Measurements from ENCODE around the gene ATP5F1D. TPM values are rescaled to one million over a fixed set of nuclear protein-coding genes. Genes with fewer than 3 reads are reported as not detected.
A peak's percentile ranks its signal among the peaks of the same experiment; 100 is the strongest.
"Not testable (repeated sequence)": the region's sequence is repeated elsewhere in the genome, so short reads cannot be mapped to it uniquely, and the experiment has no call there.

Gene ATP5F1D
- total and polyA plus RNA-seq, 2 of the 13 experiments (the other 11 are each of a cell fraction or from before 2014, with no cell fraction given): 39.4 to 78.7 TPM

GRCh38 chr19:1246265-1247087, 4.9 kb downstream of the ATP5F1D start (continued):
- peak; percentile 59; the same call in 1 of the 2 replicates for TF ChIP-seq HNF1B (CRISPR knock-in tag; IDR thresholded peaks at IDR 0.05)
- TF ChIP-seq SOX13 (IDR thresholded peaks at IDR 0.05): not testable (repeated sequence)
- peak in 1 of 2 experiments; percentile 67; a peak in 1 of 4 replicates for TF ChIP-seq SOX13 (CRISPR knock-in tag; conservative IDR thresholded peaks at IDR 0.05 in 1 of 2, IDR thresholded peaks at IDR 0.05 in 1 of 2)
- TF ChIP-seq THAP11 (CRISPR knock-in tag; IDR thresholded peaks at IDR 0.05): peak; percentile 23; the same call in 1 of the 2 replicates
- peak; percentile 26; the same call in 1 of the 2 replicates for TF ChIP-seq ZSCAN25 (CRISPR knock-in tag; IDR thresholded peaks at IDR 0.05)

DNA sequence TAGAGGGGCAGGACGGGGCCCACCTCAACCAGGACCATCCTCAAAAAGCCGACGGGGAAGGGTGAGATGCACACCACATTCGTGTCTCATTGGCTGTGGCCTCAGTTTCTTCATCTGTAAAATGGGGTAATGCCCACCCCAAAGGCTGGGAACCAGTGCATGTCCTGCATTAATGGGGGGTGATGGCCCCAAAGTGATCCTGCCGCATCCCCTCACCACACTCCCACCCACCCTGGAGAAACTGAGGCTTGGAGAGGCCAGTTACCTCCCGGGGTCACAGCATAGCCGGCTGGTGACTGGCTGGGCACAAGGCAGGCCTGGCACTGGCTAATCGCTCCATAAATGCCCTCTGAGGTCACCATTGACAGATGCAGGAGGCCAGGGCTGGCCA, 6.2 kb downstream of the ATP5F1D start:
- intact Hi-C loops (cut with micrococcal nuclease; ENCODE audit: unreplicated experiment): no loop called here
- no peak overlapping the region for H2AFZ ChIP-seq (ENCODE audit: low read length)
- peak overlapping the region; percentile 98 for H3K27ac ChIP-seq (ENCODE audit: extremely low read length, insufficient read depth, low read length)
- peaks cover 54% of the 10 kb centered on the region for H3K4me1 ChIP-seq (ENCODE audit: insufficient read depth, low read length)
- H3K4me3 ChIP-seq (replicated peaks in 1 of 3; ENCODE audit: insufficient read depth in 1 of 3, low read depth in 2 of 3, low read length in 3 of 3): peak overlapping the region; percentile 42 to 82 (median 74); a peak in 5 of 6 replicates
- ATAC-seq (no peak), DNase-seq (ENCODE audit: low spot score) (no peak), FAIRE-seq (no peak)
- peaks cover 30% of the 10 kb centered on the region for H3K79me2 ChIP-seq (ENCODE audit: insufficient read depth, low read length)
- H3K9ac ChIP-seq (ENCODE audit: insufficient read depth, low read depth, low read length): peak overlapping the region; percentile 79
- peaks cover 2 to 9% of the 10 kb centered on the region in 2 experiments; a peak in 2 of 5 replicates for H3K36me3 ChIP-seq (replicated peaks in 1 of 2; ENCODE audit: control insufficient read depth in 1 of 2, insufficient read depth in 2 of 2, low read length in 2 of 2)
- in situ Hi-C loops (cut with HindIII; ENCODE audit: extremely low pct_ligation_motif_present, low pct_unique_long_range_greater_than_20kb): no loop called here
- BruUV-seq (replicated peaks): TSS peak; percentile 29
- no peaks in the 10 kb centered on the region; a peak in 1 of 5 replicates for H3K27me3 ChIP-seq (ENCODE audit: control insufficient read depth in 1 of 2, insufficient read depth in 2 of 2, low read length in 2 of 2)
- 82% methylated on average over 6 of the region's 8 CpGs for WGBS (ENCODE audit: low lambda C conversion rate)
- peak overlapping the region; percentile 72 for H3K4me2 ChIP-seq (ENCODE audit: low read depth, low read length)
- peaks cover 16% of the 10 kb centered on the region; the same call in 1 of the 2 replicates for H4K20me1 ChIP-seq (ENCODE audit: insufficient read depth, low read length)
- ChIA-PET CTCF (ENCODE audit: low intra/inter-chr PET ratio, low total read pairs) (no interaction called here), POLR2A (interaction anchor here (10.1 kb wide), 1 partner anchor 21 kb away, joined by 469 read pairs; the partner anchor contains the start of gene CIRBP)
- no peaks in the 10 kb centered on the region for H3K9me3 ChIP-seq (ENCODE audit: low read length)
- TF ChIP-seq ARNTL (CRISPR knock-in tag; IDR thresholded peaks at IDR 0.05) (no peak), NCOA2 (CRISPR knock-in tag; IDR thresholded peaks at IDR 0.05) (0 out of 2 replicates have a peak, but pooled peaks have one; percentile 3), ZNF33B (CRISPR knock-in tag; IDR thresholded peaks at IDR 0.05) (no peak), ZNF629 (CRISPR knock-in tag; conservative IDR thresholded peaks at IDR 0.05) (peak; percentile 96), HNRNPL (IDR thresholded peaks at IDR 0.05; ENCODE audit: low read depth, low read length) (peak; percentile 57; the same call in 1 of the 2 replicates), TBL1XR1 (IDR thresholded peaks at IDR 0.05; ENCODE audit: borderline replicate concordance, low read length, partially characterized antibody) (no peak), FOXK1 (CRISPR knock-in tag; IDR thresholded peaks at IDR 0.05; ENCODE audit: borderline replicate concordance, low read depth) (no peak), SALL2 (CRISPR knock-in tag; IDR thresholded peaks at IDR 0.05) (no peak)
- TF ChIP-seq, protein P1, sequence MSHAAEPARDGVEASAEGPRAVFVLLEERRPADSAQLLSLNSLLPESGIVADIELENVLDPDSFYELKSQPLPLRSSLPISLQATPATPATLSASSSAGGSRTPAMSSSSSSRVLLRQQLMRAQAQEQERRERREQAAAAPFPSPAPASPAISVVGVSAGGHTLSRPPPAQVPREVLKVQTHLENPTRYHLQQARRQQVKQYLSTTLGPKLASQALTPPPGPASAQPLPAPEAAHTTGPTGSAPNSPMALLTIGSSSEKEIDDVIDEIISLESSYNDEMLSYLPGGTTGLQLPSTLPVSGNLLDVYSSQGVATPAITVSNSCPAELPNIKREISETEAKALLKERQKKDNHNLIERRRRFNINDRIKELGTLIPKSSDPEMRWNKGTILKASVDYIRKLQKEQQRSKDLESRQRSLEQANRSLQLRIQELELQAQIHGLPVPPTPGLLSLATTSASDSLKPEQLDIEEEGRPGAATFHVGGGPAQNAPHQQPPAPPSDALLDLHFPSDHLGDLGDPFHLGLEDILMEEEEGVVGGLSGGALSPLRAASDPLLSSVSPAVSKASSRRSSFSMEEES (CRISPR knock-in tag; IDR thresholded peaks at IDR 0.05): no peak
- TF ChIP-seq, protein P2, sequence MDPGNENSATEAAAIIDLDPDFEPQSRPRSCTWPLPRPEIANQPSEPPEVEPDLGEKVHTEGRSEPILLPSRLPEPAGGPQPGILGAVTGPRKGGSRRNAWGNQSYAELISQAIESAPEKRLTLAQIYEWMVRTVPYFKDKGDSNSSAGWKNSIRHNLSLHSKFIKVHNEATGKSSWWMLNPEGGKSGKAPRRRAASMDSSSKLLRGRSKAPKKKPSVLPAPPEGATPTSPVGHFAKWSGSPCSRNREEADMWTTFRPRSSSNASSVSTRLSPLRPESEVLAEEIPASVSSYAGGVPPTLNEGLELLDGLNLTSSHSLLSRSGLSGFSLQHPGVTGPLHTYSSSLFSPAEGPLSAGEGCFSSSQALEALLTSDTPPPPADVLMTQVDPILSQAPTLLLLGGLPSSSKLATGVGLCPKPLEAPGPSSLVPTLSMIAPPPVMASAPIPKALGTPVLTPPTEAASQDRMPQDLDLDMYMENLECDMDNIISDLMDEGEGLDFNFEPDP (CRISPR knock-in tag; conservative IDR thresholded peaks at IDR 0.05): 0 out of 2 replicates have a peak, but pooled peaks have one; percentile 43

Measured in HepG2 (cell line).